Ureter (tissue), 1 donor: ENCODE measurements around the gene GORASP2. TPM values are rescaled to one million over a fixed set of nuclear protein-coding genes. Genes with fewer than 3 reads are reported as not detected.

Experiments used
- DNase-seq: peaks from one replicate; pipeline ENCODE4 v3.0.0-alpha.2; 2020; ENCODE audit warnings: low spot score
- total RNA-seq: library from RNA; stranded (reverse); gene quantifications from one replicate; pipeline ENCODE4 v1.2.4, GENCODE V29; 2023
- donor health status: DM: yes; HTN: yes; CAD: no.

GORASP2 gene
- total RNA-seq, 1 donor from 2014 or later: 94.8 TPM

- DNase-seq: no peak
Measured at GRCh38 chr2:170999654-171000053, 70.6 kb downstream of the GORASP2 start.

- no peak for DNase-seq
Measured at GRCh38 chr2:171004363-171004762, 75.3 kb downstream of the GORASP2 start.

GRCh38 chr2:171004833-171005232 is 75.8 kb downstream of the GORASP2 start:
- DNase-seq: no peak

- DNase-seq: no peak
Measured at GRCh38 chr2:171008550-171009205, 79.6 kb downstream of the GORASP2 start.

- no peak for DNase-seq
Measured at GRCh38 chr2:171009386-171009785, 80.3 kb downstream of the GORASP2 start.

GRCh38 chr2:171013851-171014250 is 84.8 kb downstream of the GORASP2 start:
- no peak for DNase-seq

- DNase-seq: no peak
Measured at GRCh38 chr2:171016125-171016524, 87.1 kb downstream of the GORASP2 start.

Other genes with a start within 250 kb of the GORASP2 start
- gene SP5, start 213.9 kb upstream of the GORASP2 start, total RNA-seq: 2.3 TPM
- 1.4 TPM for gene ERICH2, start 158.9 kb upstream of the GORASP2 start, total RNA-seq
- gene GAD1, start 112.4 kb upstream of the GORASP2 start, total RNA-seq: 0.57 TPM
- 69.6 TPM for gene TLK1, start 231.6 kb downstream of the GORASP2 start, total RNA-seq